Measurements from ENCODE around the gene OSBPL1A.
"Not testable (repeated sequence)": the region's sequence is repeated elsewhere in the genome, so short reads cannot be mapped to it uniquely, and the experiment has no call there.

OSBPL1A gene

GRCh38 chr18:24397131-24397693, 412 bp downstream of the OSBPL1A start:
- peak; percentile 25 to 42 for DNase-seq

DNA sequence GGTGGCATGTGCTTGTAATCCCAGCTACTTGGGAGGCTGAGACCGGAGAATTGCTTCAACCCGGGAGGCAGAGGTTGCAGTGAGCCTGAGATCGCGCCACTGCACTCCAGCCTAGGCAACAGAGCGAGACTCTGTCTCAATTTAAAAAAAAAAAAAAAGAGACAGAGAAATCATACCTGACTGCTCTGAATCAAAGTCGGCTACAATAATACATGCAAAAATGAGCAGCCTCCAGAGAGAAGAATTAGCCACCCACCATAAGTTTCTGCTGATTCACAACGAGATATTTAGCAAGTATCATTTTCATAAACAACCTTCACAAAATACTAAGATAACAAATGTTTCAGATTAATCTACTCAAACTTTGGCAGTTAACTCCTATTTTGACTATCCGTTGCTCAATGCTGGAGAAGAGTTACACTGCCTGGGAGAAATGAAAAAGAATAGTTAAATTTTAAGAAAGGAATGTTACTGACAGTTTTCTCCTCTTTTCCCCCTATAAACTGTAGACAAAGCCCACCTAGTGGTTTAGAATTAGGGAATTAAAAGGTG, 1.5 kb downstream of the OSBPL1A start:
- DNase-seq: no peak

- DNase-seq: no peak
These were observed 2.4 kb downstream of the OSBPL1A start for GRCh38 chr18:24395049-24395795.

DNA sequence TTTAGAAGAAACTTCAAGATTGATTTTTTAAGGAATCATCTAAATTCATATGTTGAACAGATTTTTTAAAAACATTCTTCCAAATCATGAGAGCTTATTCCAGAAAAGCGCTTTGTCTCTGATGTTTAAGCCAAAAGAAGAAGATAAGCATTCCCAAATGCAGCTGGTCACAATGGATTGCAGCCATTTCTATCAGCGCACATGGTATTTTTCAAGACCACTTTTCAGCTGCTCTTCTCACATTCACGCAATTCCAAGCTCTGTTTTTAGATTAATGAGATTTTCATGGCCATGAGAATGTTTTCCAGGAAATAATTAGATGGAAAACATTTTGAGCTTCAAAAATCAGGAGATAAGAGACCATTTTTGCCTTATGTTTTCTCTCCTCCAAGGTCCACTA, 8.7 kb downstream of the OSBPL1A start:
- no peak for DNase-seq

- no peak for DNase-seq
These were observed 10.9 kb downstream of the OSBPL1A start for GRCh38 chr18:24386681-24387080.

GRCh38 chr18:24381126-24381525, 16.5 kb downstream of the OSBPL1A start:
- DNase-seq: no peak

GRCh38 chr18:24380163-24380747, 17.4 kb downstream of the OSBPL1A start:
- no peak for DNase-seq

DNA sequence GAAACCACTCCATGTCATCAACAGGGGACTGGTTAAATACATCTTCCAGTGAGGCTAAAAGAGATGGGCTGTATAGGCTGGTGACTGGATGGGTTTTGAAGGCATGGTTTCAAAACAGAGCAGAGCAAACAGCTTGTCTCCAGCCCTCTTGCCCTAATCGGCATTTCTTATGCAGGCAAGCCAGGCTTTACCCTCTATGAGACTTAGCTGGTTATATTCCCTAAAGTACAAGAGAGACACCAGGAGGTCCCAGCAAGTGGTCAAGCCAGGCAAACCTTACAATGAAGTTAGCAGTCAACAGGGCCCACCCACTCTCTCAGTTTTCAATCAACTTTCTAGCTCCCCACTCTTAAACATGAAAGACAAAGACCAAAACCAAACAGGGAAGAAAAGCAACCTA, 19.0 kb downstream of the OSBPL1A start:
- DNase-seq: no peak

DNA sequence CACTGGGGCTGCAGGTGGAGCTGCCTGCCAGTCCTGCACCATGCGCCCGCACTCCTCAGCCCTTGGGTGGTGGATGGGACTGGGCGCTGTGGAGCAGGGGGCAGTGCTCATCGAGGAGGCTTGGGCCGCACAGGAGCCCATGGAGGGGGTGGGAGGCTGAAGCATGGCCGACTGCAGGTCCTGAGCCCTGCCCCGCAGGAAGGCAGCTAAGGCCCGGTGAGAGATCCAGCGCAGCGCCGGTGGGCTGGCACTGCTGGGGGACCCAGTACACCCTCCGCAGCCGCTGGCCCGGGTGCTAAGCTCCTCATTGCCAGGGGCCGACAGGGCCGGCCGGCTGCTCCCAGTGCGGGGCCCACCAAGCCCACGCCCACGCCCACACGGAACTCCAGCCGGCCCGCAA, 21.1 kb downstream of the OSBPL1A start:
- DNase-seq: not testable (repeated sequence)

- no peak for DNase-seq
These were observed 24.3 kb downstream of the OSBPL1A start for GRCh38 chr18:24373328-24373727.

- no peak for DNase-seq
These were observed 25.2 kb downstream of the OSBPL1A start for GRCh38 chr18:24372279-24372872.

DNA sequence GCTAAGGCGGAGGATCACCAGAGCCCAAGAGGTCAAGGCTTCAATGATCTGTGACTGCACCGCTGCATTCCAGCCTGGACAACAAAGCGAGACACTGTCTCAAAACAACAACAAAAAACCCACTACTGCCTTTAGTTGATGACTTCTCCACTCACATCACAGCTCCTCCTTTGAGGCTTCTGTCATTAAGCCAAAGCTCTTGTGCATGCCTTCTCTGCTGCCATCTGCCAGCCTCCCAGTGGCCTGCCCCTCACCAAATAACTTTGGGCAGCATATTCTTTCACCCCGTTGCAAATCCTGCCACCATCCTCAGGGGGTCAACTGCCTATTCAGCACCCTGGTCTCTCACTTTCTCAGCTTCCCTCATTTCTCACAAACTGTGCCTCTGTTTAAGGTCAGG, 27.5 kb downstream of the OSBPL1A start:
- DNase-seq: no peak

GRCh38 chr18:24369426-24369825, 28.2 kb downstream of the OSBPL1A start:
- DNase-seq: peak; percentile 33 to 57

DNA sequence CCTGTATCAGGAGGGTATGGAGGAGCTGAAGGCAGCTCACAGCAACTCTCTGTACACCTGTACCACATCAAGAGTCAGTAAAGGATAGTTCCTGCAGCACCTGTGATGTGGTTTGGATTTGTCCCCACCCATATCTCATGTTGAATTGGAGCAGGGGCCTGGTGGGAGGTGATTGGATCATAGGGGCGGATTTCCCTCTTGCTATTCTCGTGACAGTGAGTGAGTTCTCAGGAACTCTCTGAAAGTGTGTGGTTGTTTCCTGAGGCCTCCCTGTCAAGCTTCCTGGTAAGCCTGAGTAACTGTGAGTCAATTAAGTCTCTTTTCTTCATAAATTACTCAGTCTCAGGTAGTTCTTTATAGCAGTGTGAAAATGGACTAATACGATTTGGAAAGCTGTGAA, 28.9 kb downstream of the OSBPL1A start:
- peak; percentile 60 to 66 for DNase-seq

GRCh38 chr18:24366328-24366727, 31.3 kb downstream of the OSBPL1A start:
- DNase-seq: no peak

DNA sequence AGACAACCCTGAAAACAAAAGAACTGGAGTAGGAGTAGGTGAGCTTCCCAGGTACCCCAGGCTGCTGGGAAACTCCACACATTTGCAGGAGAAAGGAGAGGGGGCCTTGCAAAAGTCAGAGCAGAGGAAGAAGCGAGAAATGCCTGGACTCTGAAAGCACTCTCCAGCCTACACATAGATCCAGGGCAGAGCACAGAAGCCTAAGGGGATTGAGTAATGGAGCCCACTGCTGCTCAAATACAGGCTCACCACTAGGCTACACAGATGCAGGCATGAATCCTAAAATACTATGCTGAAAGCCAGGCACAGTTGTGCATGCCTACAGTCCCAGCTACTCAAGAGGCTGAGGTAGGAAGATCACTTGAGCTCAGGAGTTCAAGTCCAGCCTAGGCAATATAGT, 33.4 kb downstream of the OSBPL1A start:
- no peak for DNase-seq

DNA sequence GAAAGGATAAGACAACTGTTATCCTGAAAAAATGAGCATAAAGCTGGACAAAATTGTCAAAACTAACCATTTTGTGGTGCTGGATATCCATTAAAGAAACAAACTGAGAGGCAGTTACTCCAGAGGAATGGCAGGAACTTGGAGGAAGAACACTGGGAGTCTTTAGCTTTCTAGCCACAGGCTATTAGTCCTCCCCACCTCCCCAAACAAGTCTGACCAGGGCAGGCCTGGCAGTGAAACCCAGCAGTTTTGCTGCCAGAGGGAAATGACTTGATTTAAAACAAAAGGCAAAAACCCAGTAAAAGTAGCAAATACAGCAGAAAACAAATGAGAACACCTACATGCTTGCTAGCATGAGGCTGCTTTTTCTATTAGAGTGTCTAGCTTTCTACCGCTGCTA, 34.9 kb downstream of the OSBPL1A start:
- no peak for DNase-seq

DNA sequence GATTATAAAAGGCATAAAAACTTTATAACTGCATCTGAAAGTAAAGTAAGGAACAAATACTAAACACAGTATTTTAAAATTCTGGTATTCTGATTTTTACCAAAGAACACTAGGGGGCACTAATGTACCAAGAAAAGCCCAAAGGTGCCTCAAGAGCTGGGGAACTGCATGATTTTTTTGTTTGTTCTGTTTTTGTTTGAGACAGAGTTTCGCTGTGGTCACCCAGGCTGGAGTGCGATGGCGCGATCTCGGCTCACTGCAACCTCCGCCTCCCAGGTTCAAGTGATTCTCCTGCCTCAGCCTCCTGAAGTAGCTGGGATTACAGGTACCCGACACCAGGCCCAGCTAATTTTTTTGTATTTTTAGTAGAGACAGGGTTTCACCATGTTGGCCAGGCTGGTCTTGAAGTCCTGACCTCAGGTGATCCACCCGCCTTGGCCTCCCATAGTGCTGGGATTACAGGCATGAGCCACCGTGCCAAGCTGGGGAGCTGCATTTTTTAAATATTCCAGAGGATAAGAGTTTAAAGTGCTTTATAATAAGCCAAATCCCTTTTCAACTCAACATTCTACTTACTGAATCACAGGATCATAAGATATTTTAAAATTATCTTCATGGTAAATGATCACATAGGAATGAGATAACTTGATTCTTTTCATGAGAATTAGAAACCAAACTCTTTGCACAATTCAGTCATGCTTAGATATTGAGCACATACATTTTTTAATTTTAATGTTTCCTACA, 37.7 kb downstream of the OSBPL1A start:
- DNase-seq: not testable (repeated sequence)

DNA sequence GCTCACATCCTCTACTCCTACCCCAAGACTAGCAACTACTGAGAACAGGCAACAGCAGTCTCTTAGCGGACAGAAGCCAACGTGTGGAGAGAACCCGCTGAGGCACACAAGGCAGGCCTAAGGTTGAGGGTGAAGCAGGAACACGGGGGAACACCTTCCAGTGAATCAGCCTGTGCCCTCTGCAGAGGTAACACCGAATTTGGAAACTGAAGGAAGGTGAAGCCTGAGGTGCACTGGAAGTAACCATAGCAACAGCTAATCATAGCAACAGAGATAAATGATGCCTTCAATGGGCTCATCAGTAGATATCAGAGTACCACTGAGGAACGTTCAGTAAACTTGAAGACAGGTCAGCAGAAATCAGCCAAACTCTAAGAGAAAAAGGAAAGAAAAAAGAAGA, 43.3 kb downstream of the OSBPL1A start:
- no peak for DNase-seq

GRCh38 chr18:24346254-24346653, 51.4 kb downstream of the OSBPL1A start:
- no peak for DNase-seq

GRCh38 chr18:24344509-24344908, 53.1 kb downstream of the OSBPL1A start:
- no peak for DNase-seq

DNA sequence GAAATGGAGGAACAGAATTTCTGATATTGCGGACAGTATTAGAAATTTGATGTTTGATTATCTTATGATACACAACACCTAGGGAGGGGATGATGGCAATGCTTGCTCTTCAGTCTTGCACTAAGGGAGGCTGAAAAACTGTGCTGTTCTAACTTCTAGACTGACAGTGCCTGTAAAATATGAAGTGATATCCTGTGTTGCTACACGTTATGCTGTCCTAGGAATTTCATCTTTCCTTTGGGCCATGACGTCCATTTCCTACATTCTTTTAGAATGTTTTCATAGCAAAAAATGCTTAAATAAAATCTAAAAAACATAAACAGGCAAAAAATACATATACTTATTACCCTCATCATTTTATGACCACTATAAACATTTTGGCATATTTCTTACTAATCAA, 55.3 kb downstream of the OSBPL1A start:
- no peak for DNase-seq

DNA sequence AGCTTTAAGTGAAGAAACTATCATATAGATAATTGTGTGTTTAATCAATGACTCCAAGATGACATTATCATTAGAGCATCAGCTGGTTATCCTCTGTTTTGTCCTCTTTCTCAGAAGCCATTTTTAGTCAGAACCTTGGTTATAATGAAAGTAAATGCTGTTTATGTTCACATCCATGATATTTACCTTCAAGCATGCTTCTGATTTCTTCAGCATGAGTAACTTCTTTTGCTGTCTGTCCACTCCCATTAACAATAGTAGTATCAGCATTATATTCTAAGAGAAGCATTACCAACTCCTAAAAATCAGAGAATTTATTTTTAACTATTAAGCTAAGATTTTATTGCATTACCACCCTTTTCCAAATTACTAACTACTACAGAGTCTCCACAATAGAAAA, 56.3 kb downstream of the OSBPL1A start:
- DNase-seq: no peak

Measured in stimulated activated CD4-positive, alpha-beta T cell treated with anti-CD3 and anti-CD28 coated beads, Interleukin-2, amount 100 ng/mL, for 24 hours (primary cell).